ENCODE results near the gene MYOCOS.
"Not testable (repeated sequence)": the region's sequence is repeated elsewhere in the genome, so short reads cannot be mapped to it uniquely, and the experiment has no call there.

Gene MYOCOS

DNA sequence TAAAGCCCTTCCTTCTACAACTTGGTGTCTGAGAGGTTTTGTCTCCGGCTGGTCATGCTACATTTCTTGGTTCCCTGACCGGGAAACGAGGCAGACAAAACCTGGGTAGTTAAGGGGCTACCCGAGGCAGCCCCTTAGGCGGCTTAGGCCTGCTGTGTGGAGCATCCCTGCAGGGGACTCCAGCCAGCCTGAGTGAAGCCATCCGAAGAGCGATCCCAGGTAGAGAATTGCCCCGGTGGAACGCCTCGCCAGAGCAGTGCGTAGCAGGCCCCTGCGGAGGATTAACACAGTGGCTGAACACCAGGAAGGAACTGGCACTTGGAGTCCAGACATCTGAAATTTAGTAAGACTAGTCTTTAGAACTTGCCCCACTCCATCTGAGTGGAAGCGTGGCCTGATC lies 21.2 kb upstream of the MYOCOS start:
- in situ Hi-C loops (cut with MboI; ENCODE audit: low pct_unique_long_range_greater_than_20kb, low sequenced_read_pairs, unreplicated experiment): no loop called here
- DNase-seq (ENCODE audit: low spot score): no peak
- TF ChIP-seq, protein P1, sequence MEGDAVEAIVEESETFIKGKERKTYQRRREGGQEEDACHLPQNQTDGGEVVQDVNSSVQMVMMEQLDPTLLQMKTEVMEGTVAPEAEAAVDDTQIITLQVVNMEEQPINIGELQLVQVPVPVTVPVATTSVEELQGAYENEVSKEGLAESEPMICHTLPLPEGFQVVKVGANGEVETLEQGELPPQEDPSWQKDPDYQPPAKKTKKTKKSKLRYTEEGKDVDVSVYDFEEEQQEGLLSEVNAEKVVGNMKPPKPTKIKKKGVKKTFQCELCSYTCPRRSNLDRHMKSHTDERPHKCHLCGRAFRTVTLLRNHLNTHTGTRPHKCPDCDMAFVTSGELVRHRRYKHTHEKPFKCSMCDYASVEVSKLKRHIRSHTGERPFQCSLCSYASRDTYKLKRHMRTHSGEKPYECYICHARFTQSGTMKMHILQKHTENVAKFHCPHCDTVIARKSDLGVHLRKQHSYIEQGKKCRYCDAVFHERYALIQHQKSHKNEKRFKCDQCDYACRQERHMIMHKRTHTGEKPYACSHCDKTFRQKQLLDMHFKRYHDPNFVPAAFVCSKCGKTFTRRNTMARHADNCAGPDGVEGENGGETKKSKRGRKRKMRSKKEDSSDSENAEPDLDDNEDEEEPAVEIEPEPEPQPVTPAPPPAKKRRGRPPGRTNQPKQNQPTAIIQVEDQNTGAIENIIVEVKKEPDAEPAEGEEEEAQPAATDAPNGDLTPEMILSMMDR (IDR thresholded peaks at IDR 0.05; ENCODE audit: extremely low read depth, insufficient read depth, missing control alignments): no peak

DNA sequence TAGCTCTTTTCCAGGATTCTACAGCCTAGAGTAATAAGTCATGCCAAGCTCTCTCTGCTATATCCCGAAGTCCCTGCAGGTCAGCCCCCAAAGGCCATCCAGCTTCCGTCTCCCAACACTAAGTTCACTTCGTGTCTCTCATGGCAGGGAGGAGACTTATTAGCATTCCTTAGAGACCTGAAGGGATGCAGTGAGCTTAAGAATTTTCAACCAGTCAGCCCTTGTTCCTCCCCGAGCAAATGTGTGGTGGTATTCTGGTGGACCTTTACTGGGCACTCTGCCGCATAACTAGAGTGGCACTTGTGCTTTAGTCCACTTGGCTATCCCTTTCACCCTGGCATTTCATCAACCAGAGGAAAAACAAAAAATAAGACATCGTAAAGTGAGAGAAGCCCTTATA lies 19.0 kb upstream of the MYOCOS start:
- in situ Hi-C loops (cut with MboI; ENCODE audit: low pct_unique_long_range_greater_than_20kb, low sequenced_read_pairs, unreplicated experiment); DNase-seq (ENCODE audit: low spot score): not testable (repeated sequence)

- in situ Hi-C loops (cut with MboI; ENCODE audit: low pct_unique_long_range_greater_than_20kb, low sequenced_read_pairs, unreplicated experiment): no loop called here
- TF ChIP-seq, protein P1 (IDR thresholded peaks at IDR 0.05; ENCODE audit: extremely low read depth, insufficient read depth, missing control alignments): no peak
- DNase-seq (ENCODE audit: low spot score): no peak
Measured at GRCh38 chr1:171606402-171606941, 15.6 kb upstream of the MYOCOS start.

- in situ Hi-C loops (cut with MboI; ENCODE audit: low pct_unique_long_range_greater_than_20kb, low sequenced_read_pairs, unreplicated experiment): no loop called here
- no peak for DNase-seq (ENCODE audit: low spot score)
- TF ChIP-seq, protein P1 (IDR thresholded peaks at IDR 0.05; ENCODE audit: extremely low read depth, insufficient read depth, missing control alignments): no peak
Measured at GRCh38 chr1:171610385-171610784, 11.7 kb upstream of the MYOCOS start.

DNA sequence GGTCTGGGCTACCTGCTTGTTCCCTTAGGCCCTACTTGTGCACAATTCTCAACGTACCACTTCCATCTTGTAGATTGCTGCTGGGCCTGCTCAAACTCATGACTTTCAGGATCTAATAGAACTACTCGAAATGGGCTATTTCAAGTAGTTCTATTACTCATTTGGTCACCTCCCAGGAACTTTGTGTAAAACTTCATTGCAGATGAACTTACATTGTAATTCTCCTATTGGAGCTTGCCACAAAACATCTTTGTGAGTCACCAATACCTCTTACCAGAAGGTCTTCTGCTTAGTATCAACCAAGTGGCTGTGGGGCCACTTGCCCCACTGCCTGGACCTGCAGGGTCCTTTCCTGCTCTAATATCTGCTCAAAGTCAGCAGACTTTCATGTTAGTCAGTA lies 10.7 kb upstream of the MYOCOS start:
- in situ Hi-C loops (cut with MboI; ENCODE audit: low pct_unique_long_range_greater_than_20kb, low sequenced_read_pairs, unreplicated experiment): no loop called here
- DNase-seq (ENCODE audit: low spot score): no peak
- TF ChIP-seq, protein P1 (IDR thresholded peaks at IDR 0.05; ENCODE audit: extremely low read depth, insufficient read depth, missing control alignments): no peak

- DNase-seq (ENCODE audit: low spot score): no peak
- TF ChIP-seq, protein P1 (IDR thresholded peaks at IDR 0.05; ENCODE audit: extremely low read depth, insufficient read depth, missing control alignments): no peak
- in situ Hi-C loops (cut with MboI; ENCODE audit: low pct_unique_long_range_greater_than_20kb, low sequenced_read_pairs, unreplicated experiment): no loop called here
Measured at GRCh38 chr1:171613282-171613681, 8.8 kb upstream of the MYOCOS start.

DNA sequence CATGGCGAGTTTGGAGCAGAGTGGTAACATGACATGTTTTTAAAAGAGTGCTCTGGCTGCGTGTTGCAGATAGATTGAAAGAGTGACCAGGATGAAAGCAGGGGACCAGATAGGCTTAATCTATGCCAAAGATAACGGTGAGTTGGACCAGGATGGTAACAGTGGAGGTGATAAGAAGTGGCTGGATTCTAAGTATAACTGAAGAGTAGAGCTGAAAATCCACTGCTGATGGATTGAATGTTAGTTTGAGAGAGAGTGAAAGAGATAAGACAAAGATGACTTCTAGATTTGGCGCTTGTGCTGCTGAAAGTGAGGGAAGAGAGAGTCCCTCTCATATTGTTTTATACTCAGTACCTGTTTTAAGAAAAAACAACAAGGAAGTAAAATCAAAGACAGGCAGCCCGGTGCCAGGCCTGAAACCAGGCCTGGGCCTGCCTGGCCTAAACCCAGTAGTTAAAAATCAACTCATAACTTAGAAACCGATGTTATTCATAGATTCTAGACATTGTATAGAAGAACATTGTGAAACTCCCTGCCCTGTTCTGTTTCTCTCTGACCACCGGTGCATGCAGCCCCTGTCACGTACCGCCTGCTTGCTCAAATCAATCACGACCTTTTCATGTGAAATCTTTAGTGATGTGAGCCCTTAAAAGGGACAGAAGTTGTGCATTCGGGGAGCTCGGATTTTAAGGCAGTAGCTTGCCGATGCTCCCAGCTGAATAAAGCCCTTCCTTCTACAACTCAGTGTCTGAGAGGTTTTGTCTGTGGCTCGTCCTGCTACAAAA lies 6.7 kb upstream of the MYOCOS start:
- DNase-seq (ENCODE audit: low spot score); in situ Hi-C loops (cut with MboI; ENCODE audit: low pct_unique_long_range_greater_than_20kb, low sequenced_read_pairs, unreplicated experiment): not testable (repeated sequence)
